T-helper 2 cell treated with Interferon-gamma antibody and Interleukin-4, amounts not matched to agents 100 ng/mL and 5 ng/mL, for 36 hours (primary cell): Measurements from ENCODE around the gene IL4. TPM values are rescaled to one million over a fixed set of nuclear protein-coding genes. Genes with fewer than 3 reads are reported as not detected.

Experiments used
- intact Hi-C: fragments of 100-400 bp; cut with micrococcal nuclease; formaldehyde crosslinking; loops from one replicate; pipeline ENCODE4 v1.15.1; 2023
- total RNA-seq: library from RNA; stranded (reverse); gene quantifications from 2 replicates; pipeline ENCODE4 v1.2.3, GENCODE V29; 2022

The IL4 gene
- total RNA-seq, 1 donor from 2014 or later, result 4.0 TPM

GRCh38 chr5:132657676-132658380 lies 16.0 kb upstream of the IL4 start, which contains the start of gene IL13:
Gene IL13, plus strand, starts transcription at chr5:132658173. Its CDS starts 14 bp downstream, at chr5:132658187.
- intact Hi-C loops, result no loop called here

DNA sequence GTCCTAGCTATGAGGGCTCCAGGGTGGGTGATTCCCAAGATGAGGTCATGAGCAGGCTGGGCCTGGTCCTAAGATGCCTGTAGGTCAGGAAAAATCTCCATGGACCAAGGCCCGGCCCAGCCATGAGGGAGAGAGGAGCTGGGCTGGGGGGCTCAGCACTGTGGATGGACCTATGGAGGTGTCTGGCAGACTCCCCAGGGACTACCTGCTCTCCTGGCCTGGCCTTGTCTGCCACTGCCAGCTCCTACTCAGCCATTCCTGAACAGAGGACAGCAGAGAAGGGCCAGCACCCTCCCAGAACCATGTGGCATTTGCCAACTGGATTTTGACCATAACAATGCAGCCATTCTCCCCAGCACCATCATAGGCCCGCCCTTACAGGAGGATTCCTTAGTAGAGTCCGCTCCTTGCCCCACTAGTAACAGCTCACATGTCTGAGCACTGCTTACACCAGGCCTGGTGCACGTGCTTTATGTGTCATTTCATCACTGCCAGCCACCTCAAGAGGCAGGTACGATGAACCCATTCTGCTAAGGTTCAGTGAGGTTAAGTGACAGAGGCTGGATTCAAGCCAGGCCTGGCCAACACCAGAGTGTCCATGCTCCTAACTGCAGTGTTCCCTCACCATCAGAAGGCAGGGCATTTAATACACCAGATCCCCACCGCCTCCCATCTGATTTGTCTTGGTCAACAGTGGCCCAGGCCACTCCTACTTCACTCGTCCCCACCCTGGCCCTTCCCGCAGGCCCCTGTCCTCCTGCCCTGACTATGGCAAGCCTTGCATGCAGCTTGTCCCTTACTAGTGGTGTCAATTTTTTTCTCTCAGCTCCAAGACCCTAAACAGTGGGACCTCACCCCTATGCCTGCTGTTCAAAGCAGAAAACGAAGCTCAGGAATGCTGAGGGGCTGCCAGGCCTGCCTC lies 15.1 kb upstream of the IL4 start:
- intact Hi-C loops, result no loop called here

DNA sequence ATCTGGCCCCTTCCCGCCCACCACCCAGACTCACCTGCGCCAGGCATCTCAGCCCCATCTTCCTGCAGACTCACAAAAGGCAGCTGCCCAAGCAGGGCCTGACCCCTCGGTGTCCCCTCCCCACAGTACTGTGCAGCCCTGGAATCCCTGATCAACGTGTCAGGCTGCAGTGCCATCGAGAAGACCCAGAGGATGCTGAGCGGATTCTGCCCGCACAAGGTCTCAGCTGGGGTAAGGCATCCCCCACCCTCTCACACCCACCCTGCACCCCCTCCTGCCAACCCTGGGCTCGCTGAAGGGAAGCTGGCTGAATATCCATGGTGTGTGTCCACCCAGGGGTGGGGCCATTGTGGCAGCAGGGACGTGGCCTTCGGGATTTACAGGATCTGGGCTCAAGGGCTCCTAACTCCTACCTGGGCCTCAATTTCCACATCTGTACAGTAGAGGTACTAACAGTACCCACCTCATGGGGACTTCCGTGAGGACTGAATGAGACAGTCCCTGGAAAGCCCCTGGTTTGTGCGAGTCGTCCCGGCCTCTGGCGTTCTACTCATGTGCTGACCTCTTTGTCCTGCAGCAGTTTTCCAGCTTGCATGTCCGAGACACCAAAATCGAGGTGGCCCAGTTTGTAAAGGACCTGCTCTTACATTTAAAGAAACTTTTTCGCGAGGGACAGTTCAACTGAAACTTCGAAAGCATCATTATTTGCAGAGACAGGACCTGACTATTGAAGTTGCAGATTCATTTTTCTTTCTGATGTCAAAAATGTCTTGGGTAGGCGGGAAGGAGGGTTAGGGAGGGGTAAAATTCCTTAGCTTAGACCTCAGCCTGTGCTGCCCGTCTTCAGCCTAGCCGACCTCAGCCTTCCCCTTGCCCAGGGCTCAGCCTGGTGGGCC lies 13.9 kb upstream of the IL4 start:
- intact Hi-C loops, result no loop called here

GRCh38 chr5:132661231-132662003 lies 12.4 kb upstream of the IL4 start:
- intact Hi-C loops, result loop anchor here (2.0 kb wide), 1 partner anchor 27 kb away; no protein-coding TSS in a partner anchor

GRCh38 chr5:132662004-132662401 lies 11.8 kb upstream of the IL4 start:
- intact Hi-C loops, result loop anchor here (2.0 kb wide), 1 partner anchor 27 kb away; no protein-coding TSS in a partner anchor

- intact Hi-C loops, result loop anchor here (2.0 kb wide), 1 partner anchor 26 kb away; no protein-coding TSS in a partner anchor
Observed at GRCh38 chr5:132662925-132663770, 10.6 kb upstream of the IL4 start.

DNA sequence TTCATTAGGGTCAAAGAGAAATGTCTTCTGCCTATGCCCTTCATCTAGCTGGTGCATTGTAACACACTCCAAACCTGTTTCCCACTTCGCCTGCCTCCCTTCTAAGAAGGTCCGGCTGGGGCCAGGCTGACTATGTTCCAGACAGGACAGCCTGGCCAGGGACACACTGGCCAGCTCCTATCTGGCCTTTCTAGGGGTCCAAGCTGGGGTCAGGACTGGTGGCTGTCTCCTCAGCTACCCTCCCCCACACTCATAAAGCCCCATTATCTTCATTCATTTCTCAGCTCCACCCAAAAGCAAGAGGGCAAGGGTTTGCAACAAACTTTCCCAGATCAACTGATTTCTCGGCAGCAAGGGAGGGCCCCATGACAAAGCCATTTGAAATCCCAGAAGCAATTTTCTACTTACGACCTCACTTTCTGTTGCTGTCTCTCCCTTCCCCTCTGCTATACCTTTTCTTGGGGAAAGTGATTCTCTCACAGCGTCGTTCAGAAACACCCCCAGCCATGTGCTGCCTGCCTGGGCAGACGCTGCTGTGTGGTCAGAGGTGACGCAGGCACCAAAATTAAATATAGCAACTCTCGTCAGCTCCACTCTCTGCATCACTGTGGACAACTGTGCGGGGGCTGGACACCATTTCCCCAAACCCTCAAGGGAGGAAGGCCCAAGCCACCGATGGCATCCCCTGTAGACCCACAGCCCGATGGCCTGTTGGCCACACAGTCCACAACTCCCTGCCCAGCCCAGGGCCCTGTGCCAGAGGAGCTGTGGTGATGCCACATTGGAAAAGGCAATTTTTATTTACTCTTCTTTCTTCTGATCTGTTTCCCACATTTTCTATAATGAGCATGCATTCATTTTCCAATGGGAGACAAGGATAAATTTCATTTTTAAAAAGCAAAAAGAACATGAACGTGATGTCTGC lies 9.8 kb upstream of the IL4 start:
- intact Hi-C loops, result loop anchor here (2.0 kb wide), 1 partner anchor 25 kb away; no protein-coding TSS in a partner anchor

GRCh38 chr5:132664696-132665209 lies 9.0 kb upstream of the IL4 start:
- intact Hi-C loops, result no loop called here

GRCh38 chr5:132665574-132666080 lies 8.2 kb upstream of the IL4 start:
- intact Hi-C loops, result no loop called here

DNA sequence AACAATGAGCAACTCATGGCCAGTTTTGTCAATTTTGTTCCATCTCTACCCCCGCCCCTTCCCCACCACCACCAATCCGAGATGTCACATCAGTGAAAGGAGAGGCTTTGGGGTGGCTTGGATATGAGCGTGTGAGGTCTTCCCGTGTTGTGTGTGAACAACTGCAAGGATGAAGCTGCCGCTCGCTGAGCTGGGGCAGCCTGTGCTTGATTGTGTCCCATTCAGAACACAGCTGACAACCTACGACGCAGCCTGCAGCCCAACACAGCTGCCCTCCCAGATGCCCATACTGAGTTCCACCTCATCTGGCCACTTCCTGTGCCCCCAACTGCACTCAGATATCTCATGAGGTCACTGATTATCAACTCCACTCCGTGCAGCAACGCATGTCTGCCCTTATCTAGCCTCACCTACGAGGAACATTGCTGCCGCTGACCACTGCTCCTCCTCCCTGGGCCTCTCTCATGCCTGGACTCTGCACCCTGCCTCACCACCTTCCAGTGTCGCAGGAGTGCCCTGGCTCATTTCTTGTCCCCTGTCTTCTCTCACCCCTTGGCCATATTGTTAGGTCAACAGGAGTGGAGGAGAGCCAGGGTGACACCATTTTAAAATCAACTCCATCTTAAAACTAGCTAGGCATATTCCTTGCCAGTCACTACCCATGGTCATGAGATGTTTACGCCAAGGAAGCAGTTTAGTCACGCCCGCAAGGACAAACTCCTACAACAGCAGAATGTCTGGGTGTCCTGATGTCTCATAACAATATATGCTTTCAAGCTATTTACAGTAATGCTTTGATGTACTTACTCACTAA lies 7.3 kb upstream of the IL4 start:
- intact Hi-C loops, result no loop called here

- intact Hi-C loops, result no loop called here
Observed at GRCh38 chr5:132667309-132667708, 6.5 kb upstream of the IL4 start.

GRCh38 chr5:132667761-132668705 lies 5.8 kb upstream of the IL4 start:
- intact Hi-C loops, result no loop called here

DNA sequence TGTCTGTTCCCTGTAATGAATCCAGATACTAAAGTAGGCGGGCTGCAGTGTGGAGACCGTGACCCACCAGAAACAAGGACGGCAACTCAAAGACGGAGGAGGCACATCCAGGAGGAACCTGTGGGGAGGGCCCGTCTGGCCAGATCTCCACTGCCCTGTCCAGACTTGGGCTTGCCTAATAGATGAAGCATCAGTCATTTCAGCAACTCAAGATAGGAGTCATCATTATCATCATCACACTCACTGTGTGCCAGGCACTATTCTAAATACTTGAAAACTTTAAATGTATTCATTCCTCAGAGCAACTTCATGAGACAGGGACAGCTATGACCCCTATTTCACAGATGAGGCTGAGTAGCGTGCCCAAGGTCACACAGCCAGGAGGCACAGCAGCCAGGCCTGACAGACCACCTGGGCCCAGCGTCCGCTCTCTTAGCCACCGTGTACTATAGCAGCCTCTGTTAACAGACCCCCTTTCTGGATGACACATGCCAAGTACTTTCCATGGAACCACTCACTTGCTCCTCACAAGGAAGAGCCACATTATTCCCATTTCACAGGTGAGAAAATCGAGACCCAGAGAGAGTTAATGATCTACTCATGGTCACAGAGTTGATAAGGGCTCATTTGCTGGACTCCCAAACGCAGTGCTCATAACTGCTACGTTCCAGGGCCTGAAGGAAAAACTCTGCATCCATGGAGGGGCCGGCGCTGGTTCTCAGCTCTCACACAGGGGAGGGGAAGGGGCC lies 4.9 kb upstream of the IL4 start:
- intact Hi-C loops, result no loop called here

GRCh38 chr5:132669455-132669820 lies 4.4 kb upstream of the IL4 start:
- intact Hi-C loops, result no loop called here
